GM21825 (cell line): Measurements from ENCODE around the gene GFRA1.

Experiments used
- ATAC-seq: cut with Tn5 transposase; IDR thresholded peaks from one replicate; pipeline ENCODE4 v1.9.1; 2021; ENCODE audit warnings: mild to moderate bottlenecking, moderate library complexity; ENCODE audit not compliant: unreplicated experiment

Gene GFRA1

GRCh38 chr10:116245156-116245555 is 27.9 kb downstream of the GFRA1 start:
- ATAC-seq, result no peak

DNA sequence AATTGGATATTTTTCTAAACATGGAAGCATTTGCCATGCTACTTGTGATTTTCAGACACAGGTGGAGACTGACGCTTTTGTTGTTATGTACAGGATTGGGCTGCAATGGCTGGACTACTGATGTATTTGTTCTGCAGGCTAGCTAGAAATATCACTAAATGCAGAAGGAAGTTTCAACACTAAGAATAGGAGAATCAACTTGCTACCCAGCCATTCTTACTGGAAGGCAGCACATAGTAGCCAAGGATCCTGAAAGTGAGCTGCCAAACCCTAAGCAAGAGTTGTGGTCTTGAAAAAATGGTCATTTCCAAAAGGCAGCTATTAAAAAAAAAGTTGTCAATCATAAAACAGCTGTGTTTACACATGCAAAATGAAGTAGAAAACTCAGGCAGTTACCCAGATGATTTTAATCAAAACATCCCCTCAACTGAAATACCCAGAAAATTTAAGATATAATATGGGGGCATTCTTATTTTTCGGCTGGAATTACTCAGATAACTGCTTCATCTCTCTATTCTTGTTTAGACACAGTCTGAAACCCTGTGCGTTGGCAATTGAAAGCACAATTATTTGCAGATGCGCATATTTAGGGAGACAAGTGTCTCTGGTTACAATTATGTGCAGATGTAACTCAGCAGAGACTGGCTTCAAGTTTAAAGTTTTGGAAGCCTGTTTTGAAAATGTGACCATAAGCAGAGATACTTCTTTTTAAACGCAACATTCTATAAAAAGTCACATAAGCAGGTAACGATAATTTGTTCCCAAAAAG is 31.2 kb downstream of the GFRA1 start:
- no peak for ATAC-seq

- no peak for ATAC-seq
These were observed 31.9 kb downstream of the GFRA1 start for GRCh38 chr10:116241085-116241484.

DNA sequence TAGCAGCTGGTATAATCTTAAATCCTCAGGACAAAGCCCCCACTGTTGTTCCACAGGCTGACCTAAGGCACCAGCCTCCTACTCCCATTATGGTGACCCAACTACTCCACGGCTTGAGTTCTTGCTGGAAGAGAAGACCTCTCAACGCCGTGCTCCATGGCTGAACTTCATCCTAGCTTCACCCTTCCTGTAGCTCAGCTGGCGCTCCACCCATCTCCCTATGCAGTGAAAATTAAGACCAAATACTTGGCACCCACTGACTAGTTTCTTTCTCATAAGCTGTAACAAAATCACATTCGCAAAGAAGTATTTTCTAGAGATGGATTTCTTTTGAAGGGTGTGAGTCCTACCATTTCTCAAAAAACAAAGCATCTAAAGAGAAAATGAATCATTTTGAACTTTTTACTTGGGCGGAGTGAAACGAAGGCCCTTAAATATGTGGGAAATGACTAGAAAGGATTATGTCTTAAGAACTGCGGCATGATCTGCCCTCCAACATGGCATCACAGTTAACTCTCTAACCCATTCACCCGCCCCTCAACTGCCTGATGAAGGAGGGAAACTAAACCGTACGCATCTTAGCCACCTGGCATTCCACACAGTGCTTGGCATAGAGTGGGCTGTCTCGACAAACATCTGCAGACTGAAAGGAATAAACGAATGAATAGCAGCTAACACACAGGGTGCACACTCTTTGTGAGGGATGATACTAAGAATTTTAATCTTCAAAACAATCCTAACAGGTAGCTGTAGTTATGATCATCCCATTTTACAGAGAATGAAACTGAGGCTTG is 32.7 kb downstream of the GFRA1 start:
- no peak for ATAC-seq

GRCh38 chr10:116239229-116239628 is 33.8 kb downstream of the GFRA1 start:
- ATAC-seq, result no peak

- no peak for ATAC-seq
These were observed 35.0 kb downstream of the GFRA1 start for GRCh38 chr10:116237970-116238369.

DNA sequence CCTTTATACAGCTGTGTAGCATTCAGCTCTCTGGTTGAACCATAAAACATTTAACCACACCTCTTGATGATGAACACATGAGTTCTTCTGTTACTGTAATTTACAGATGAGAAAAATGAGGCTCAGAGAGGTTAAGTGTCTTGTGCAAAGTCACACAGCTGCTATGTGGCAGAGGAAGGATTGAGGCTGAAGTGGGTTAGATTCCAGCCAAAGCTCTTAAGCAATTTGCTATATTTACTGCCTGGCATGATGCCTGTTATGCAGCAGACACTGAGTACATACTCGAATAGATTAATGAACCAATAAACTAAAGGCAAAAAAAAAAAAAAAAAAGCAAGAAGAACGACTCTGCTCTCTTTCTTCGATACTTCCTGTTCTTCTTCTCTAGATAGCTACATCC is 35.7 kb downstream of the GFRA1 start:
- ATAC-seq, result no peak

DNA sequence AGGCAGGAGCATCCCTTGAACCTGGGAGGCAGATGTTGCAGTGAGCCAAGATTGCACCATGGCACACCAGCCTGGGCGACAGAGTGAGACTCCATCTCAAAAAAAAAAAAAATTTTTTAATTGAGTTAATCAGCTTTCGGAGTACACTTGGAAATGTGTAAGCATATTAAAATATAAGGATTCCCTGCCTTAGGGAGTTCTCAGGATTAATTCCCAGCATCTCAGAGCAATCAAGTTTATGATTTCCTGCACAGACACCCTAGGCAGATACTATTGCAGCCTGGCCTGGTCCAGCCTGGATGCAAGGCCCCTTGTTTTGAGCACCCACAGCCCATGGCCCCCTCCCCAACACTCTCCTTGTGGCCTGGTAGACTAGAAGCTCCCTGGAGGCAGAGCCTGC is 39.8 kb downstream of the GFRA1 start:
- ATAC-seq, result no peak

- ATAC-seq, result no peak
These were observed 40.4 kb downstream of the GFRA1 start for GRCh38 chr10:116232613-116233012.

GRCh38 chr10:116226766-116227165 is 46.2 kb downstream of the GFRA1 start:
- ATAC-seq, result no peak

GRCh38 chr10:116226053-116226452 is 47.0 kb downstream of the GFRA1 start:
- no peak for ATAC-seq

DNA sequence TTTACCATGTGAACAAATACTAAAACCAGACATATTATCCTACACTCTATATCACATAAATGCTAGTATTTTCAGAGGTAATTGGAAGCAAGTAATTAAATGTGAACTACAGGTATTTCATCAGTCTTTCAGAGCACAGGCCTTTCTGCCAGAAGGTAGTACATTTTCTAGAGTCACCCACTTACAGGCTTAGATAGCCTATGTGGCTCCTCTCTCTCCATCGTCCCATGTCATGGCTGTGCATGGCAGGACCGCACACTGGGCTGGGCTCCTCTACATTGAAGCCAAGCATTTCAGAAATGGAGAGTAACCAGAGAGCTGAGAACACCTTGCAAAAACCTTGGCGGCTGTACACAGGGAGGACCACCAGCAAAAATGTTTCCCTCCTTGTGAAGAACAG is 49.7 kb downstream of the GFRA1 start:
- ATAC-seq, result no peak

DNA sequence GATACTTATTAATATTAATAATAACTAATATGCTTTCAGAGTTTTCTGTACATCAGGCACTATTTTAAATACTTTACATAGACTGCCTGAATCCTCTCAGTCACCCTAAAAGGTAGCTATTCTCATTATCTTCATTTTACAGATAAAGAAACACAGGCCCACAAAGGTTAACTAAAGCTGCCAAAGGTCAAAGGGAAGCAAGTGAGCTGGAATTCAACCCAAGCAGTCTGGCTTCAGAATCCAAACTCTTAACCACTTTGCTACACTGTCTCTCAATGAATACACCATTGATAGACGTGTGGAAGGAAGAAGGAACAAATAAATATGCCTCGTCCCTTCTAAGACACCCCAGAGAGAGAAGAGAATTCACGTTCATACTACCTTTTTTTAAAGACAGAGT is 52.0 kb downstream of the GFRA1 start:
- ATAC-seq, result no peak

DNA sequence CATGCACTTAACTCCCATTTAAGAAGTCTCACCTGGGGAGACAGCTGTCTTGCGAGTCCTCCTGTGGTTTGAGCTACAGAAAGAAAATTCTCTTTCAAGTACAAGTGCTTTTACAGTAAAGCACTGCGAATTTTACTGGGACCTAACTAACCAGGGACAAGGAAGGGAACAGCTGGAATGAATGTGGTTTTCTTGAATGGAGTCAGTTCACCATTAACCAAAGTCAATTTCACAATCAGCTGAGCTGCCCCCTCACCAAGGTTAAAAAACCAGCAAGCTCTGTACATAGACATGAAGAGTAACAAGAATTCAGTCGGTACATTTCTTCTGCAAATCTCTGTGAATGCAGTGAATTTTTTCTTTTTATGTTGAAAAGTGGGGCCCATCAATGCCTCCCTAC is 56.3 kb downstream of the GFRA1 start:
- ATAC-seq, result no peak

- ATAC-seq, result no peak
These were observed 57.4 kb downstream of the GFRA1 start for GRCh38 chr10:116215651-116216050.

DNA sequence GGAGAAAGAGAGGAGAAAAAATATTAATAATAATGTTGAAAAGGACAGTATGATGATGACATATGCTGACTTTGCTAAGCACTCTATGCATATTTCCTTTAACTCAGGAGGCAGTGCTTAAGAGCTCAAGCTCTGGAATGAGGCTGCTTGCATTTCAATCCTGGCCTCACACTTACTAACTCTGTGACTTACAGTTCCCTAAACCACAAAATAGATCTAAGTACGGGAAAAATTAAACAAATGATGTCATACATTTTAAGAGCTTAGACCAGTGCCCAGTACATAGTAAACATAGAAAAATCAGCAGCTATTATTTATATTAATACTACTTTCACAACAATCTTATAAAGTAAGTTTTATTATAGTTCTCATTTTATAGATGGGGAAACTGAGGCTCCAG is 61.3 kb downstream of the GFRA1 start:
- ATAC-seq, result no peak

GRCh38 chr10:116210588-116211346 is 62.2 kb downstream of the GFRA1 start:
- no peak for ATAC-seq

DNA sequence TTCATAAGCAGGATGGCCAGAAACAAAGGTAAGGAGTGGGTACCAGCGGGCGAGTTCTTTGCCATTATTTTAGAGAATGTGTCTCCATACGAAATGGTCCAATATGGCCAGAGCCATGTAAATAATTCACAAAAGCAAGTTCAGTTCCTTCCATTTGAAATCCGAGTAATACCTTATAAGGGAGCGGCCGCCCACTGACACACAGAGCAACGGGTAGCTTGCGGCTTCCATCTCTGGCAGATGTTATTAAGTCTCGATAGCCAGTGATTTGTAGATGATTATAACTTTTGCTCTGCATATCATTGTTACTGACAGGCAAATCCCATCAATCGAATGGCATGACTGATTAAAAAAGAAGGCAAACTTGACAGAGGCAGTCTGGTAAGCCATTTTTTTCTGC is 63.2 kb downstream of the GFRA1 start:
- no peak for ATAC-seq

GRCh38 chr10:116208956-116209567 is 63.9 kb downstream of the GFRA1 start:
- no peak for ATAC-seq

DNA sequence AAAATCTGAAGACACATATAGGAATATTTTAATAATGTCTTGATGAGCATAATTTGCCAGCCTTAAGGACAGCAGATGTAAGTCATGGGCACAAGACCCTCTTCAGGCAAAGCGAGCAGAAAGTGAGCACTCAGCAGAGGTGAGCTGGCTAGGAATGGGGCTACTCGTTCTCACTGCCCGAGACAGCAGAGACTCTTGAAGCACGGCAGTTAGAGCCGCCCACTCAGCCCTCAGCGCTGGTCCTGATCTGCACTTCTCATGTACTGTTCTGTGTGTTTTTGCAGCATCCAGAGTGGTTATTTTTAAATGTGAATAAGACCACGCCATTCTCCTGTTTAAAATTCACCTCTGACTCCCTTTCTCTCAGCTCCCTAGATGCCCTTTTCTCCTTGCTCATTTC is 65.3 kb downstream of the GFRA1 start:
- no peak for ATAC-seq

DNA sequence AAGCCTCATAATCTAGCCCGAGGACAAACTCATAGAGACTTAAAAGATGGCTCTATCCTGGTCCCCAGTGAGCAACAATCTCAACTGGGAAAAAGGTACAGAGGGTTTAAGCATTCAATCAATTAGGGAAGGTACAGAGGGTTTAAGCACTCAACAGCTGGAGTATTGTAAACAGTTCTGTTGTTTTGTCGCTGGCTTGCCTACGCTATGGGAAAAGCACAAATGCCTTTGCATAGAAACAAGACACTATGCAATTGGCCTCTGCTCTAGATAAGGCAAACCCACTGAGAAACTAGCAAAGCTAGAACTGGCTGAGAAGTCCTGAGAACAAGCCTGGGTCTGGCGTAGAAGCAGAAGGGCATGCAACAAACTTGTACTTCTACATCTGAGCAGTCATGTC is 69.3 kb downstream of the GFRA1 start:
- ATAC-seq, result no peak
